DOHH2 (cell line): Measurements from ENCODE around the gene ZBTB40.

Source experiments
- H3F3A ChIP-seq: fragments of 200-600 bp; sonication (generic), shearing (Covaris generic); 2 replicates; pipeline ENCODE4 v1.6.0; 2016; ENCODE audit warnings: antibody characterized with exemption, mild to moderate bottlenecking; ENCODE audit not compliant: control insufficient read depth, insufficient read depth
- H3K27ac ChIP-seq: fragments of 200-600 bp; sonication (generic); 2 replicates; pipeline ENCODE4 v1.5.1; 2014; ENCODE audit warnings: low read depth, mild to moderate bottlenecking, low read length, moderate library complexity
- H3K27me3 ChIP-seq: fragments of 200-600 bp; sonication (generic); 2 replicates; pipeline ENCODE4 v1.6.1; 2014; ENCODE audit warnings: mild to moderate bottlenecking, low read length, mixed read lengths; ENCODE audit not compliant: control insufficient read depth
- H3K36me3 ChIP-seq: fragments of 200-600 bp; sonication (generic); 2 replicates; pipeline ENCODE4 v1.6.1; 2014; ENCODE audit warnings: mild to moderate bottlenecking, low read length, moderate library complexity, mixed read lengths; ENCODE audit not compliant: control insufficient read depth
- H3K4me1 ChIP-seq: fragments of 200-600 bp; sonication (generic); 2 replicates; pipeline ENCODE4 v1.6.1; 2014; ENCODE audit warnings: mild to moderate bottlenecking, low read length, mixed read lengths; ENCODE audit not compliant: control insufficient read depth
- H3K4me2 ChIP-seq: fragments of 200-600 bp; sonication (generic); 2 replicates; pipeline ENCODE4 v1.6.0; 2014; ENCODE audit warnings: mild to moderate bottlenecking, low read length, moderate library complexity
- H3K4me3 ChIP-seq: fragments of 200-600 bp; sonication (generic); 2 replicates; pipeline ENCODE4 v1.5.1; 2014; ENCODE audit warnings: mild to moderate bottlenecking, low read length, mixed read lengths
- H3K79me2 ChIP-seq: fragments of 200-600 bp; sonication (generic); 2 replicates; pipeline ENCODE4 v1.6.1; 2014; ENCODE audit warnings: mild to moderate bottlenecking, low read length, mixed read lengths; ENCODE audit not compliant: control insufficient read depth
- H3K9me2 ChIP-seq: fragments of 200-600 bp; sonication (generic); replicated peaks from 2 replicates; pipeline ENCODE4 v1.6.1; 2014; ENCODE audit warnings: mild to moderate bottlenecking, low read length, mixed read lengths; ENCODE audit not compliant: control insufficient read depth
- H3K9me3 ChIP-seq: fragments of 200-600 bp; sonication (generic); 2 replicates; pipeline ENCODE4 v1.6.1; 2014; ENCODE audit warnings: antibody characterized with exemption, low read length, mixed read lengths; ENCODE audit not compliant: control insufficient read depth, insufficient read depth
- H4K20me1 ChIP-seq: fragments of 200-600 bp; sonication (generic); 2 replicates; pipeline ENCODE4 v1.6.0; 2014; ENCODE audit warnings: low read depth, mild to moderate bottlenecking, antibody characterized with exemption, low read length, moderate library complexity; ENCODE audit not compliant: control insufficient read depth, insufficient read depth
- CTCF ChIP-seq: fragments of 200-600 bp; sonication (generic); IDR thresholded peaks from one replicate; pipeline ENCODE4 v1.5.1; 2014; ENCODE audit warnings: antibody characterized with exemption, mild to moderate bottlenecking, low read depth, low read length; ENCODE audit not compliant: poor library complexity, severe bottlenecking
- EZH2phosphoT487 ChIP-seq: fragments of 200-600 bp; sonication (generic); IDR thresholded peaks from 2 replicates; pipeline ENCODE4 v1.6.1; 2017; ENCODE audit warnings: borderline replicate concordance, mild to moderate bottlenecking, antibody characterized with exemption, low read length, moderate library complexity, mixed read lengths

Gene ZBTB40

GRCh38 chr1:22509815-22510214 is 58.2 kb downstream of the ZBTB40 start:
- TF ChIP-seq EZH2phosphoT487 (no peak), CTCF (no peak)
- Histone ChIP-seq H3K9me3 (no peaks in the 10 kb centered on the region), H4K20me1 (no peaks in the 10 kb centered on the region), H3K36me3 (peaks cover 55% of the 10 kb centered on the region), H3K9me2 (no peaks in the 10 kb centered on the region), H3K27me3 (no peaks in the 10 kb centered on the region), H3K4me3 (no peak overlapping the region), H3K4me1 (no peaks in the 10 kb centered on the region), H3K4me2 (no peak overlapping the region), H3K79me2 (no peaks in the 10 kb centered on the region), H3F3A (no peaks in the 10 kb centered on the region), H3K27ac (no peak overlapping the region)

- H3K79me2 ChIP-seq, result no peaks in the 10 kb centered on the region
- H3K4me2 ChIP-seq, result no peak overlapping the region
- TF ChIP-seq EZH2phosphoT487, result no peak
- no peaks in the 10 kb centered on the region for H4K20me1 ChIP-seq
- H3K27ac ChIP-seq, result no peak overlapping the region
- no peaks in the 10 kb centered on the region for H3K9me2 ChIP-seq
- no peak overlapping the region for H3K4me3 ChIP-seq
- no peaks in the 10 kb centered on the region for H3K4me1 ChIP-seq
- H3K36me3 ChIP-seq, result peaks cover 54% of the 10 kb centered on the region
- H3K27me3 ChIP-seq, result no peaks in the 10 kb centered on the region
- no peaks in the 10 kb centered on the region for H3K9me3 ChIP-seq
- H3F3A ChIP-seq, result no peaks in the 10 kb centered on the region
Measured at GRCh38 chr1:22512873-22513272, 61.2 kb downstream of the ZBTB40 start.

DNA sequence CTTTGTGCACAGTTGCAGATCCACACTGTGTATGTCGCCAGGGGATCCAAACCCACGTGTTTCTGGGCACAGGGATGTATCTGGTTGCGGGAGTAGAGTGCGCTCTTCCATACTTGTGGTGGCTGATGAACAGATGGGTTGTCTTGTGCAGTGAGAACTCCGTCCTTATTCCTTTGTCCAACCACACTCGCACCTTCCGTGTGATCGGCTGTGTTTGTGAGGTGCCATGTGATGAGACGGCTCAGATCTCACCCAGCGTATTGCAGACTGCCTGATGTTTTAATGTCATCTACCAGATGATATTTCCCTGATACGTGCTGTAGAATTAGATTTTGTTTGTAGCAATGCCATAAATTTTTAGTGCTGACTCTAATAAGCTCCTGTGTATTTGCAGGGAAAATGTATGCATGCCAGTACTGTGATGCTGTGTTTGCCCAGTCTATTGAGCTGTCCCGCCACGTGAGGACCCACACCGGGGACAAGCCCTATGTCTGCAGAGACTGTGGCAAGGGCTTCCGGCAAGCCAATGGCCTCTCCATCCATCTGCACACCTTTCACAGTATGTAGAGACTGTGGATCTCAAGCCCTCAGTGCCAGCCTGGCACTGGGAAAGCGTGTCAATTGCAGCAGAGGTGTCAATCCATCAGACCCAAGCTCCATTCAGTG is 65.4 kb downstream of the ZBTB40 start:
- Histone ChIP-seq H4K20me1 (no peaks in the 10 kb centered on the region), H3K9me3 (no peaks in the 10 kb centered on the region), H3K36me3 (peaks cover 64% of the 10 kb centered on the region), H3F3A (no peaks in the 10 kb centered on the region), H3K9me2 (no peaks in the 10 kb centered on the region), H3K27ac (no peak overlapping the region), H3K79me2 (no peaks in the 10 kb centered on the region), H3K4me2 (no peak overlapping the region), H3K27me3 (no peaks in the 10 kb centered on the region), H3K4me3 (no peak overlapping the region), H3K4me1 (no peaks in the 10 kb centered on the region)
- TF ChIP-seq CTCF, result no peak

GRCh38 chr1:22517956-22518355 is 66.3 kb downstream of the ZBTB40 start:
- H3K4me2 ChIP-seq, result no peak overlapping the region
- H4K20me1 ChIP-seq, result no peaks in the 10 kb centered on the region
- no peaks in the 10 kb centered on the region for H3K9me3 ChIP-seq
- no peaks in the 10 kb centered on the region for H3K27me3 ChIP-seq
- H3K27ac ChIP-seq, result no peak overlapping the region
- peaks cover 63% of the 10 kb centered on the region for H3K36me3 ChIP-seq
- no peak overlapping the region for H3K4me3 ChIP-seq
- TF ChIP-seq EZH2phosphoT487 (no peak), CTCF (no peak)
- H3K4me1 ChIP-seq, result no peaks in the 10 kb centered on the region
- H3K9me2 ChIP-seq, result no peaks in the 10 kb centered on the region
- H3K79me2 ChIP-seq, result no peaks in the 10 kb centered on the region
- no peaks in the 10 kb centered on the region for H3F3A ChIP-seq
